GM19397 (cell line): ENCODE data around the gene UBL5.
A peak's percentile ranks its signal among the peaks of the same experiment; 100 is the strongest.
"Not testable (repeated sequence)": the region's sequence is repeated elsewhere in the genome, so short reads cannot be mapped to it uniquely, and the experiment has no call there.

Source experiments
- ATAC-seq: cut with Tn5 transposase; IDR thresholded peaks from one replicate; pipeline ENCODE4 v1.9.1; 2021; ENCODE audit warnings: mild to moderate bottlenecking, moderate library complexity; ENCODE audit not compliant: unreplicated experiment

Gene UBL5

GRCh38 chr19:9827289-9828238 is at the start of gene UBL5:
TSS of gene UBL5 (plus strand) at chr19:9827918. CDS start at chr19:9828338, 420 bp downstream.
- ATAC-seq: peak; percentile 90

GRCh38 chr19:9782338-9782737 is 45.4 kb upstream of the UBL5 start:
- no peak for ATAC-seq

GRCh38 chr19:9784163-9784496 is 43.6 kb upstream of the UBL5 start:
- not testable (repeated sequence) for ATAC-seq

- ATAC-seq: peak; percentile 85
These were observed 42.1 kb upstream of the UBL5 start for GRCh38 chr19:9785367-9786331.

- no peak for ATAC-seq
These were observed 41.4 kb upstream of the UBL5 start for GRCh38 chr19:9786342-9786741.

GRCh38 chr19:9786819-9787218 is 40.9 kb upstream of the UBL5 start:
- ATAC-seq: no peak

GRCh38 chr19:9788604-9789003 is 39.1 kb upstream of the UBL5 start:
- not testable (repeated sequence) for ATAC-seq

GRCh38 chr19:9789066-9789465 is 38.7 kb upstream of the UBL5 start:
- no peak for ATAC-seq

GRCh38 chr19:9789579-9789978 is 38.1 kb upstream of the UBL5 start:
- not testable (repeated sequence) for ATAC-seq

GRCh38 chr19:9791073-9791367 is 36.7 kb upstream of the UBL5 start:
- ATAC-seq: not testable (repeated sequence)

- no peak for ATAC-seq
These were observed 36.0 kb upstream of the UBL5 start for GRCh38 chr19:9791552-9792205.

GRCh38 chr19:9792206-9793070 is 35.3 kb upstream of the UBL5 start:
- ATAC-seq: peak; percentile 44

- no peak for ATAC-seq
These were observed 34.6 kb upstream of the UBL5 start for GRCh38 chr19:9793071-9793591.

- ATAC-seq: peak; percentile 30
These were observed 31.5 kb upstream of the UBL5 start for GRCh38 chr19:9796113-9796773.

- no peak for ATAC-seq
These were observed 29.8 kb upstream of the UBL5 start for GRCh38 chr19:9797871-9798270.

- ATAC-seq: no peak
These were observed 28.6 kb upstream of the UBL5 start for GRCh38 chr19:9799162-9799561.

GRCh38 chr19:9801976-9802375 is 25.7 kb upstream of the UBL5 start:
- no peak for ATAC-seq

GRCh38 chr19:9806803-9807202 is 20.9 kb upstream of the UBL5 start:
- ATAC-seq: no peak
